Activated CD4-positive, alpha-beta T cell treated with anti-CD3 and anti-CD28 coated beads, Interleukin-2, Interleukin-4, amounts not matched to agents 100 ng/mL and 50 ng/mL, durations not matched to agents 16 hours and 8 hours (primary cell): Measurements from ENCODE around the gene TIPARP.

ENCODE experiments used
- DNase-seq: peaks from one replicate; pipeline ENCODE4 v3.0.0-alpha.2; 2020; ENCODE audit warnings: low spot score

TIPARP gene

GRCh38 chr3:156674046-156674910 is at the start of gene TIPARP:
Gene TIPARP (plus strand): TSS chr3:156674590. CDS start chr3:156677698, 3,108 bp downstream.
- peak; percentile 99 for DNase-seq

GRCh38 chr3:156626104-156626503 is 48.3 kb upstream of the TIPARP start:
- DNase-seq, result no peak

GRCh38 chr3:156627946-156628569 is 46.3 kb upstream of the TIPARP start:
- DNase-seq, result no peak

GRCh38 chr3:156628836-156629618 is 45.4 kb upstream of the TIPARP start:
- DNase-seq, result no peak

GRCh38 chr3:156630081-156630772 is 44.2 kb upstream of the TIPARP start:
- no peak for DNase-seq

- DNase-seq, result no peak
Observed at GRCh38 chr3:156630773-156631093, 43.7 kb upstream of the TIPARP start.

GRCh38 chr3:156631323-156631722 is 43.1 kb upstream of the TIPARP start:
- DNase-seq, result no peak

- no peak for DNase-seq
Observed at GRCh38 chr3:156632601-156633000, 41.8 kb upstream of the TIPARP start.

GRCh38 chr3:156633335-156633734 is 41.1 kb upstream of the TIPARP start:
- DNase-seq, result no peak

GRCh38 chr3:156635034-156635433 is 39.4 kb upstream of the TIPARP start:
- no peak for DNase-seq

- DNase-seq, result no peak
Observed at GRCh38 chr3:156635973-156636372, 38.4 kb upstream of the TIPARP start.

- no peak for DNase-seq
Observed at GRCh38 chr3:156637480-156638022, 36.8 kb upstream of the TIPARP start.

GRCh38 chr3:156638271-156638670 is 36.1 kb upstream of the TIPARP start:
- DNase-seq, result no peak

- no peak for DNase-seq
Observed at GRCh38 chr3:156639414-156640023, 34.9 kb upstream of the TIPARP start.

GRCh38 chr3:156641618-156641975 is 32.8 kb upstream of the TIPARP start:
- no peak for DNase-seq

GRCh38 chr3:156642750-156643728 is 31.4 kb upstream of the TIPARP start:
- DNase-seq, result no peak

- peak; percentile 56 for DNase-seq
Observed at GRCh38 chr3:156643729-156644389, 30.5 kb upstream of the TIPARP start.

- DNase-seq, result no peak
Observed at GRCh38 chr3:156644958-156645357, 29.4 kb upstream of the TIPARP start.

GRCh38 chr3:156646958-156647357 is 27.4 kb upstream of the TIPARP start:
- no peak for DNase-seq

- no peak for DNase-seq
Observed at GRCh38 chr3:156648086-156648485, 26.3 kb upstream of the TIPARP start.
